GM12878 (cell line): Measurements from ENCODE around the gene PITPNC1.

ENCODE experiments used
- EP300 ChIP-seq, 2 experiments: fragments of 150-350 bp in 1 of 2; IDR thresholded peaks; 2 replicates each; pipeline ENCODE4 v1.6.1; 2011 to 2012; ENCODE audit warnings: low read depth in 2 of 2, low read length in 2 of 2, borderline replicate concordance in 1 of 2, improper control_type of control experiment in 1 of 2, inconsistent platforms in 1 of 2; ENCODE audit not compliant: control insufficient read depth in 1 of 2
- EZH2 ChIP-seq: IDR thresholded peaks from 2 replicates; pipeline ENCODE4 v1.6.1; 2012; ENCODE audit warnings: low read depth, mild to moderate bottlenecking, control low read depth, inconsistent platforms, low read length, borderline replicate concordance; ENCODE audit not compliant: control insufficient read depth
- JUND ChIP-seq: IDR thresholded peaks from 2 replicates; pipeline ENCODE4 v1.6.1; 2012; ENCODE audit warnings: low read depth, mild to moderate bottlenecking, low read length, improper control_type of control experiment, moderate library complexity
- POLR2A ChIP-seq: IDR thresholded peaks from 2 replicates; pipeline ENCODE4 v1.6.1; 2011; ENCODE audit warnings: low read depth, mild to moderate bottlenecking, low read length
- RFX5 ChIP-seq: IDR thresholded peaks from 2 replicates; pipeline ENCODE4 v1.6.1; 2011; ENCODE audit warnings: low read depth, low read length, improper control_type of control experiment
- SREBF2 ChIP-seq: IDR thresholded peaks from 2 replicates; pipeline ENCODE4 v1.6.1; 2012; ENCODE audit warnings: mild to moderate bottlenecking, low read length
- TF ChIP-seq, protein P1 (sequence below), 3 experiments: IDR thresholded peaks in 2 of 3; conservative IDR thresholded peaks in 1 of 3; 2 replicates each; pipeline ENCODE4 v1.5.1; 2011; ENCODE audit warnings: low read depth in 3 of 3, low read length in 3 of 3, mild to moderate bottlenecking in 3 of 3, control low read depth in 2 of 3, moderate library complexity in 2 of 3, inconsistent platforms in 1 of 3, mixed read lengths in 1 of 3; ENCODE audit not compliant: control insufficient read depth in 2 of 3, insufficient read depth in 1 of 3; ENCODE audit errors: extremely low read depth in 1 of 3
- TF ChIP-seq, protein P2 (sequence below): IDR thresholded peaks from 2 replicates; pipeline ENCODE4 v1.6.1; 2011; ENCODE audit warnings: mild to moderate bottlenecking, low read depth, low read length, moderate library complexity; ENCODE audit not compliant: insufficient replicate concordance
- TF ChIP-seq, protein P3 (sequence below): fragments of 450-650 bp; IDR thresholded peaks from 2 replicates; pipeline ENCODE4 v1.6.1; 2014; ENCODE audit warnings: mild to moderate bottlenecking
- TF ChIP-seq, protein P4 (sequence below): IDR thresholded peaks from 2 replicates; pipeline ENCODE4 v1.6.1; 2011; ENCODE audit warnings: low read depth, low read length, improper control_type of control experiment, borderline replicate concordance

DNA sequence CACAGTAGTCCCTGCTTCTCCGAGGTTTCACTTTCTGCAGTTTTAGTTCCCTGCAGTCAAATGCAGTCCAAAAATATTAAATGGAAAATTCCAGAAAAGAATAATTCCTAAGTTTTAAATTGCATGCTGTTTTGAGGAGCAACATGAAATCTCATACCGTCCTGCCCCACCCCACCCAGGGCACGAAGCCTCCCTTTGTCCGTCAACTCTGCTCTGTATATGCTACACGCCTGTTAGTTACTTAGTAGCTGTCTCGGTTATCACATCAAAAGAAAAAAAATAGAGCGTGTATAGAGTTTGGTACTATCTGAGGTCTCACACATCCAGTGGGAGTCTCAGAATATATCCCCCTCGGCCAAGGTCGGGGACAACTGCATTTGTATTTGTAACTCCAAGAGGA lies 211.2 kb downstream of the PITPNC1 start:
- TF ChIP-seq RFX5: no peak
- no peak for TF ChIP-seq JUND
- TF ChIP-seq POLR2A: no peak
- TF ChIP-seq, protein P1, sequence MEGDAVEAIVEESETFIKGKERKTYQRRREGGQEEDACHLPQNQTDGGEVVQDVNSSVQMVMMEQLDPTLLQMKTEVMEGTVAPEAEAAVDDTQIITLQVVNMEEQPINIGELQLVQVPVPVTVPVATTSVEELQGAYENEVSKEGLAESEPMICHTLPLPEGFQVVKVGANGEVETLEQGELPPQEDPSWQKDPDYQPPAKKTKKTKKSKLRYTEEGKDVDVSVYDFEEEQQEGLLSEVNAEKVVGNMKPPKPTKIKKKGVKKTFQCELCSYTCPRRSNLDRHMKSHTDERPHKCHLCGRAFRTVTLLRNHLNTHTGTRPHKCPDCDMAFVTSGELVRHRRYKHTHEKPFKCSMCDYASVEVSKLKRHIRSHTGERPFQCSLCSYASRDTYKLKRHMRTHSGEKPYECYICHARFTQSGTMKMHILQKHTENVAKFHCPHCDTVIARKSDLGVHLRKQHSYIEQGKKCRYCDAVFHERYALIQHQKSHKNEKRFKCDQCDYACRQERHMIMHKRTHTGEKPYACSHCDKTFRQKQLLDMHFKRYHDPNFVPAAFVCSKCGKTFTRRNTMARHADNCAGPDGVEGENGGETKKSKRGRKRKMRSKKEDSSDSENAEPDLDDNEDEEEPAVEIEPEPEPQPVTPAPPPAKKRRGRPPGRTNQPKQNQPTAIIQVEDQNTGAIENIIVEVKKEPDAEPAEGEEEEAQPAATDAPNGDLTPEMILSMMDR (IDR thresholded peaks at IDR 0.05 in 2 of 3, conservative IDR thresholded peaks at IDR 0.05 in 1 of 3; ENCODE audit: control insufficient read depth in 2 of 3, extremely low read depth in 1 of 3, insufficient read depth in 1 of 3, low read depth in 3 of 3, low read length in 3 of 3): no peak
- no peak for TF ChIP-seq SREBF2
- TF ChIP-seq, protein P2, sequence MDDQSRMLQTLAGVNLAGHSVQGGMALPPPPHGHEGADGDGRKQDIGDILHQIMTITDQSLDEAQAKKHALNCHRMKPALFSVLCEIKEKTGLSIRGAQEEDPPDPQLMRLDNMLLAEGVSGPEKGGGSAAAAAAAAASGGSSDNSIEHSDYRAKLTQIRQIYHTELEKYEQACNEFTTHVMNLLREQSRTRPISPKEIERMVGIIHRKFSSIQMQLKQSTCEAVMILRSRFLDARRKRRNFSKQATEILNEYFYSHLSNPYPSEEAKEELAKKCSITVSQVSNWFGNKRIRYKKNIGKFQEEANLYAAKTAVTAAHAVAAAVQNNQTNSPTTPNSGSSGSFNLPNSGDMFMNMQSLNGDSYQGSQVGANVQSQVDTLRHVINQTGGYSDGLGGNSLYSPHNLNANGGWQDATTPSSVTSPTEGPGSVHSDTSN: no peak
- TF ChIP-seq, protein P3, sequence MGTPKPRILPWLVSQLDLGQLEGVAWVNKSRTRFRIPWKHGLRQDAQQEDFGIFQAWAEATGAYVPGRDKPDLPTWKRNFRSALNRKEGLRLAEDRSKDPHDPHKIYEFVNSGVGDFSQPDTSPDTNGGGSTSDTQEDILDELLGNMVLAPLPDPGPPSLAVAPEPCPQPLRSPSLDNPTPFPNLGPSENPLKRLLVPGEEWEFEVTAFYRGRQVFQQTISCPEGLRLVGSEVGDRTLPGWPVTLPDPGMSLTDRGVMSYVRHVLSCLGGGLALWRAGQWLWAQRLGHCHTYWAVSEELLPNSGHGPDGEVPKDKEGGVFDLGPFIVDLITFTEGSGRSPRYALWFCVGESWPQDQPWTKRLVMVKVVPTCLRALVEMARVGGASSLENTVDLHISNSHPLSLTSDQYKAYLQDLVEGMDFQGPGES: no peak
- TF ChIP-seq EP300 (IDR thresholded peaks at IDR 0.05; ENCODE audit: borderline replicate concordance in 1 of 2, control insufficient read depth in 1 of 2, low read depth in 2 of 2, low read length in 2 of 2): no peak
- TF ChIP-seq EZH2: no peak
- TF ChIP-seq, protein P4, sequence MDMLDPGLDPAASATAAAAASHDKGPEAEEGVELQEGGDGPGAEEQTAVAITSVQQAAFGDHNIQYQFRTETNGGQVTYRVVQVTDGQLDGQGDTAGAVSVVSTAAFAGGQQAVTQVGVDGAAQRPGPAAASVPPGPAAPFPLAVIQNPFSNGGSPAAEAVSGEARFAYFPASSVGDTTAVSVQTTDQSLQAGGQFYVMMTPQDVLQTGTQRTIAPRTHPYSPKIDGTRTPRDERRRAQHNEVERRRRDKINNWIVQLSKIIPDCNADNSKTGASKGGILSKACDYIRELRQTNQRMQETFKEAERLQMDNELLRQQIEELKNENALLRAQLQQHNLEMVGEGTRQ: no peak
